ENCODE results near the gene KIDINS220. TPM values are rescaled to one million over a fixed set of nuclear protein-coding genes. Genes with fewer than 3 reads are reported as not detected.

The KIDINS220 gene
- total RNA-seq, 1 donor from 2014 or later, result 69.3 TPM

GRCh38 chr2:8847400-8847799 lies 10.0 kb upstream of the KIDINS220 start:
- H3K27me3 ChIP-seq (ENCODE audit: low read depth), result no peaks in the 10 kb centered on the region
- intact Hi-C loops (cut with DNase I), result no loop called here
- TF ChIP-seq CTCF (IDR thresholded peaks at IDR 0.05), result no peak
- H3K9me3 ChIP-seq, result no peaks in the 10 kb centered on the region
- H3K36me3 ChIP-seq, result no peaks in the 10 kb centered on the region
- no peaks in the 10 kb centered on the region for H3K4me1 ChIP-seq
- DNase-seq (no peak), ATAC-seq (no peak)
- H3K4me3 ChIP-seq, result no peak overlapping the region
- no peak overlapping the region for H3K27ac ChIP-seq

- TF ChIP-seq CTCF (IDR thresholded peaks at IDR 0.05), result no peak
- Histone ChIP-seq H3K27me3 (ENCODE audit: low read depth) (no peaks in the 10 kb centered on the region), H3K4me1 (peaks cover 4% of the 10 kb centered on the region), H3K36me3 (no peaks in the 10 kb centered on the region), H3K9me3 (no peaks in the 10 kb centered on the region), H3K4me3 (no peak overlapping the region), H3K27ac (no peak overlapping the region)
- ATAC-seq (no peak), DNase-seq (no peak)
- intact Hi-C loops (cut with DNase I), result no loop called here
Observed at GRCh38 chr2:8841932-8842331, 4.5 kb upstream of the KIDINS220 start.

- no peak for TF ChIP-seq CTCF (IDR thresholded peaks at IDR 0.05)
- Histone ChIP-seq H3K9me3 (no peaks in the 10 kb centered on the region), H3K4me1 (peaks cover 15% of the 10 kb centered on the region), H3K27me3 (ENCODE audit: low read depth) (no peaks in the 10 kb centered on the region), H3K27ac (no peak overlapping the region), H3K4me3 (no peak overlapping the region), H3K36me3 (no peaks in the 10 kb centered on the region)
- ATAC-seq, result peak; percentile 26 to 53
- no peak for DNase-seq
- intact Hi-C loops (cut with DNase I), result no loop called here
Observed at GRCh38 chr2:8840475-8841091, 3.2 kb upstream of the KIDINS220 start.

GRCh38 chr2:8839189-8839965 lies 2.0 kb upstream of the KIDINS220 start:
- no peaks in the 10 kb centered on the region for H3K27me3 ChIP-seq (ENCODE audit: low read depth)
- H3K36me3 ChIP-seq, result no peaks in the 10 kb centered on the region
- H3K4me3 ChIP-seq, result no peak overlapping the region
- DNase-seq (no peak), ATAC-seq (no peak)
- peaks cover 27% of the 10 kb centered on the region for H3K4me1 ChIP-seq
- no peak for TF ChIP-seq CTCF (IDR thresholded peaks at IDR 0.05)
- intact Hi-C loops (cut with DNase I), result no loop called here
- no peak overlapping the region for H3K27ac ChIP-seq
- no peaks in the 10 kb centered on the region for H3K9me3 ChIP-seq

- Histone ChIP-seq H3K4me1 (peaks cover 42% of the 10 kb centered on the region), H3K27ac (peak overlapping the region; percentile 90), H3K9me3 (no peaks in the 10 kb centered on the region), H3K36me3 (no peaks in the 10 kb centered on the region), H3K4me3 (peak overlapping the region; percentile 99), H3K27me3 (ENCODE audit: low read depth) (no peaks in the 10 kb centered on the region)
- no peak for DNase-seq
- TF ChIP-seq CTCF (IDR thresholded peaks at IDR 0.05), result no peak
- peak; percentile 33 to 43 for ATAC-seq
- intact Hi-C loops (cut with DNase I), result no loop called here
Observed at GRCh38 chr2:8837795-8838140, 355 bp upstream of the KIDINS220 start.

Measured in lower lobe of right lung (tissue), 2 donors.